ENCODE measurements around the gene NET1.
A peak's percentile ranks its signal among the peaks of the same experiment; 100 is the strongest.
"Not testable (repeated sequence)": the region's sequence is repeated elsewhere in the genome, so short reads cannot be mapped to it uniquely, and the experiment has no call there.

Gene NET1

DNA sequence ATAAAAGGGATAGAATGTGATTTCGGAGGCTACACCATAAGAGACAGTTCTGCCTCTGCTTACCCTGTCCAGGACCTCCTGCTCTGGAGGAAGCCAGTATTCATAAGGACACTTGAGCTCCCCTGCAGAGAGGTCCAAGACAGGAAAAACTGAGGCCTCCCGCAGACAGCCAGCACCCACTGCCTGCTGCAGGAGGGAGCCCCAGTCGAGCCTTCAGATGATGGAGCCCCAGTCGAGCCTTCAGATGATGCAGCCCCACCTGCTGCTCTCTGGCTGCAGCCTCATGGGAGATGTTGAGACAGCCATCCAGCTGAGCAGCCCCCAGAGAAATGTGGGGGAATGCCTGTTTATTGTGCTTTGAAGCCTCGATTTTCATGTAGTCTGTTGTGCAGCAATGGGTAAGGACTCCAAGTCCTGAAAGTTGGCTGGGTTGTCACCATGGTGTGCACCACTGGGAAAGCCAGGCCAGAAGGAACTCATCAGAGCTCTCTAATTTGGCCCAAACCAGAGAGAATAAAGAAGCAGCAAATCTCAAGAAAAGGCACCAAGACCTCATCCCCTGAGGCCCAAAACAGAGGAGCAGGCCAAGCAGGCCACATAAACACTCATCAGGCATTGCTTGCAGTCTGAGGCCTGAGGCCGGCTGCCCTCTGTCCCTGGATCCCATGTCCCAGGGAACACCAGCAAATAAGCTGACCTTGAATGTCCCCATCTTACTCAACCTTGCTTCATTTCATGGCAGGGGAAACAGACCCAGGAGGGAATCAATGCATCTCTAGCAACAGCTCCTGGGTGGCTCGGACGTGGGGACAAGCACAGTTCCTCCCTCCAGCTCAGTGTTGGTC, 56.1 kb downstream of the NET1 start:
- H3K23ac ChIP-seq (ENCODE audit: low read depth, low read length, poor library complexity) = peak overlapping the region; percentile 37
- H3K9me3 ChIP-seq (replicated peaks in 1 of 2; ENCODE audit: control insufficient read depth in 2 of 2, insufficient read depth in 1 of 2, low read depth in 1 of 2, low read length in 2 of 2) = peaks cover 7 to 10% of the 10 kb centered on the region in 2 donors
- no peaks in the 10 kb centered on the region for H3K36me3 ChIP-seq (replicated peaks in 1 of 2; ENCODE audit: control insufficient read depth in 2 of 2, insufficient read depth in 2 of 2, low read length in 2 of 2)
- no peak overlapping the region for H2BK12ac ChIP-seq (ENCODE audit: low read length)
- H2BK15ac ChIP-seq (ENCODE audit: low read length) = no peak overlapping the region
- H4K8ac ChIP-seq (ENCODE audit: low read depth, low read length) = no peak overlapping the region
- WGBS, 2 donors (ENCODE audit: extremely low coverage in 2 of 2, insufficient read length in 2 of 2, insufficient replicate concordance in 1 of 2) = no CpG with 5 or more reads among the region's 8 CpGs
- peaks cover 7 to 13% of the 10 kb centered on the region in 2 donors for H3K4me1 ChIP-seq (ENCODE audit: control insufficient read depth in 2 of 2, insufficient read depth in 1 of 2, low read depth in 1 of 2, low read length in 2 of 2)
- no peak overlapping the region for H2BK5ac ChIP-seq (ENCODE audit: low read length)
- H2BK120ac ChIP-seq (ENCODE audit: low read depth, low read length) = no peak overlapping the region
- no peak overlapping the region for H4K91ac ChIP-seq (ENCODE audit: low read depth, low read length, poor library complexity)
- no peaks in the 10 kb centered on the region for H3K79me1 ChIP-seq (ENCODE audit: low read depth, low read length)
- H3K18ac ChIP-seq (ENCODE audit: low read length) = peak overlapping the region; percentile 68
- no peak overlapping the region for H3K27ac ChIP-seq (replicated peaks; ENCODE audit: low read length)
- H3K14ac ChIP-seq (ENCODE audit: low read length) = peak overlapping the region; percentile 5
- no peak overlapping the region for H3K9ac ChIP-seq (ENCODE audit: low read depth, low read length, poor library complexity)
- H3K4me3 ChIP-seq (ENCODE audit: low read length in 2 of 2) = no peak overlapping the region
- no peak overlapping the region for H3K4ac ChIP-seq (ENCODE audit: low read length)
- peak overlapping the region; percentile 35 for H2AFZ ChIP-seq (ENCODE audit: low read length)
- no peak overlapping the region for H2AK5ac ChIP-seq (ENCODE audit: low read depth, low read length)
- no peaks in the 10 kb centered on the region for H3K27me3 ChIP-seq (ENCODE audit: control insufficient read depth in 3 of 3, insufficient read depth in 3 of 3, low read depth in 1 of 3, low read length in 3 of 3)
- no peak overlapping the region for H3K4me2 ChIP-seq (ENCODE audit: insufficient read depth, low read length, poor library complexity, severe bottlenecking)
- no peak for DNase-seq (ENCODE audit: low spot score)

DNA sequence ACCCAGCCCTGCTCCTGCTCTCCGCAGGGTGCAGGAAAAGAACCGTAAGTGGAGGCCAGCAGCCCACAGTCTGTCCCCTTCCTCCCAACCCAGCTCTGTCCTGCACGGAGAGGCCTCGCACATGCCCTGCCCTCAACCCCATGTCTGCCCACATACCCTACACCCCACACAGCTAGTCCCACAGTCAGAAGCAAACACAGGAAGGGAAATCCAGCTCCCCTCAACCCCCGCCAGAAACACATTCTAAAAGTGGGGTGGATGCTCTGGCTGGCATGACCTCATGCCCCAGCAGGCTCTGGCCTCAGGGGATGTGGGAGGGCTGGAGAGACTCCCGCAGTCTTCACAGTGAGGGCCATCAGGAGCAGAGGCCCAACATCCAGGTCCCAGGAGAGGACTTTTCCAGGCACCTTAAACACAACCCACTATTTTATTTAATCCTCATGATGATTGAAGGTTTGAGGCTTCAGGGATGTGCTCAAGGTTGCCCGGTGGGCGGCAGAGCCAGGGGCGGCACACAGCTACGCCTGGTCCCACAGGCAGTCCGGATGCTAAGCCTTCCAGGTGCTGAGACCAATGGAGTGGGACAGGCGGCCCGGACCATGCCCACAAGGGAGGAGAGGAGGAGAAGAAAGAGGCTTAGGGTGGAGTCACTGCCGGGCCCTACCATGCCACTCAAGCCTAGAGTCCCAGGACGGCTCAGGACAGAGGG, 57.1 kb downstream of the NET1 start:
- no peak overlapping the region for H2BK12ac ChIP-seq (ENCODE audit: low read length)
- H2AFZ ChIP-seq (ENCODE audit: low read length) = peak overlapping the region; percentile 35
- H3K27me3 ChIP-seq (ENCODE audit: control insufficient read depth in 3 of 3, insufficient read depth in 3 of 3, low read depth in 1 of 3, low read length in 3 of 3) = no peaks in the 10 kb centered on the region
- no peak overlapping the region for H3K4ac ChIP-seq (ENCODE audit: low read length)
- peak overlapping the region; percentile 37 for H3K23ac ChIP-seq (ENCODE audit: low read depth, low read length, poor library complexity)
- DNase-seq (ENCODE audit: low spot score) = no peak
- no peaks in the 10 kb centered on the region for H3K36me3 ChIP-seq (replicated peaks in 1 of 2; ENCODE audit: control insufficient read depth in 2 of 2, insufficient read depth in 2 of 2, low read length in 2 of 2)
- no peak overlapping the region for H2BK120ac ChIP-seq (ENCODE audit: low read depth, low read length)
- H3K4me2 ChIP-seq (ENCODE audit: insufficient read depth, low read length, poor library complexity, severe bottlenecking) = no peak overlapping the region
- no peak overlapping the region for H4K91ac ChIP-seq (ENCODE audit: low read depth, low read length, poor library complexity)
- WGBS, 2 donors (ENCODE audit: extremely low coverage in 2 of 2, insufficient read length in 2 of 2, insufficient replicate concordance in 1 of 2) = no CpG with 5 or more reads among the region's 15 CpGs
- H4K8ac ChIP-seq (ENCODE audit: low read depth, low read length) = no peak overlapping the region
- peak overlapping the region; percentile 83 for H2BK15ac ChIP-seq (ENCODE audit: low read length)
- peak overlapping the region; percentile 82 for H2AK5ac ChIP-seq (ENCODE audit: low read depth, low read length)
- no peak overlapping the region for H2BK5ac ChIP-seq (ENCODE audit: low read length)
- no peak overlapping the region for H3K9ac ChIP-seq (ENCODE audit: low read depth, low read length, poor library complexity)
- H3K4me1 ChIP-seq (ENCODE audit: control insufficient read depth in 2 of 2, insufficient read depth in 1 of 2, low read depth in 1 of 2, low read length in 2 of 2) = peaks cover 7 to 13% of the 10 kb centered on the region in 2 donors
- H3K14ac ChIP-seq (ENCODE audit: low read length) = peak overlapping the region; percentile 9
- H3K27ac ChIP-seq (replicated peaks; ENCODE audit: low read length) = no peak overlapping the region
- peaks cover 5 to 9% of the 10 kb centered on the region in 2 donors for H3K9me3 ChIP-seq (replicated peaks in 1 of 2; ENCODE audit: control insufficient read depth in 2 of 2, insufficient read depth in 1 of 2, low read depth in 1 of 2, low read length in 2 of 2)
- H3K18ac ChIP-seq (ENCODE audit: low read length) = peak overlapping the region; percentile 57
- no peaks in the 10 kb centered on the region for H3K79me1 ChIP-seq (ENCODE audit: low read depth, low read length)
- peak overlapping the region in 1 of 2 donors; percentile 47 for H3K4me3 ChIP-seq (ENCODE audit: low read length in 2 of 2)

DNA sequence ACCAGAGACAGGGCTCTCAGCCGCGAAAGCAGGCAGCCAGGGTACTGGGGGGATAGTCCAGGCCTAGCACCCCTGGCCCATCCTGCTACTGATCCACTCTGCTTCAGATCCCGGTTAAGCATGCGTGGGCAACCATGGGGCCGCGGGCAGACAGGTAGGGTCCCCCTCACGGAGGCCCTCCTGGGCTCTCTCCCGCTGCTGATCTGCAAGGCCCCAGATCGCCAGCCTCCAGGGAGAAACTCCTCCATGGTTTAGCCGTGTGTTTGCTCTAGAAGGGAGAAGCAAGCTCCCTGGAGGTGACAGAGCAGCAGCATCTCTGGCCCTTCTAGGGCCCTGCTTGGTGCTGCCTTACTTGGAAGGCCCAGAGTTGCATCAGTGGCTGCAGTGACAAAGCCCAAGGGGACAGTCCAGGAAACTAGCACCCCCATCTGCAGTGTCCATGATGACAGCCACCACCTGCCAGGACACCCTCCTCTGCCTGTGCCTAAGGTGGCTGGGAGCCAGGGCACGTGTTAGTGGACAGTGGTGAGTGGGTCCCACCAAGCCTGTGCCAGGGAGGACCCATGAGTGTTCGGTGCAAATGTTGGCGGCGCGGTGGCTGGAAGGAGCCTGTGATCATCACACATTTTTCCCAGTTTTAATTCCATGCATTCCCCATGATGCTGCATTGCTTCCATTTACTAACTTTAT, 57.9 kb downstream of the NET1 start:
- Histone ChIP-seq H3K4me2 (ENCODE audit: insufficient read depth, low read length, poor library complexity, severe bottlenecking) (no peak overlapping the region), H3K27ac (replicated peaks; ENCODE audit: low read length) (no peak overlapping the region), H2BK15ac (ENCODE audit: low read length) (peak overlapping the region; percentile 38), H3K4me1 (ENCODE audit: control insufficient read depth in 2 of 2, insufficient read depth in 1 of 2, low read depth in 1 of 2, low read length in 2 of 2) (peaks cover 7 to 13% of the 10 kb centered on the region in 2 donors), H3K23ac (ENCODE audit: low read depth, low read length, poor library complexity) (peak overlapping the region; percentile 55), H3K4ac (ENCODE audit: low read length) (no peak overlapping the region), H2AFZ (ENCODE audit: low read length) (no peak overlapping the region), H2BK5ac (ENCODE audit: low read length) (peak overlapping the region; percentile 71), H3K36me3 (replicated peaks in 1 of 2; ENCODE audit: control insufficient read depth in 2 of 2, insufficient read depth in 2 of 2, low read length in 2 of 2) (no peaks in the 10 kb centered on the region), H4K8ac (ENCODE audit: low read depth, low read length) (no peak overlapping the region), H3K9me3 (replicated peaks in 1 of 2; ENCODE audit: control insufficient read depth in 2 of 2, insufficient read depth in 1 of 2, low read depth in 1 of 2, low read length in 2 of 2) (peaks cover 5 to 6% of the 10 kb centered on the region in 2 donors), H3K79me1 (ENCODE audit: low read depth, low read length) (no peaks in the 10 kb centered on the region), H3K18ac (ENCODE audit: low read length) (peak overlapping the region; percentile 27), H4K91ac (ENCODE audit: low read depth, low read length, poor library complexity) (no peak overlapping the region), H2BK12ac (ENCODE audit: low read length) (no peak overlapping the region), H2AK5ac (ENCODE audit: low read depth, low read length) (no peak overlapping the region), H3K27me3 (ENCODE audit: control insufficient read depth in 3 of 3, insufficient read depth in 3 of 3, low read depth in 1 of 3, low read length in 3 of 3) (no peaks in the 10 kb centered on the region), H3K9ac (ENCODE audit: low read depth, low read length, poor library complexity) (no peak overlapping the region), H2BK120ac (ENCODE audit: low read depth, low read length) (no peak overlapping the region), H3K4me3 (ENCODE audit: low read length in 2 of 2) (no peak overlapping the region), H3K14ac (ENCODE audit: low read length) (no peak overlapping the region)
- DNase-seq (ENCODE audit: low spot score) = no peak
- WGBS, 2 donors (ENCODE audit: extremely low coverage in 2 of 2, insufficient read length in 2 of 2, insufficient replicate concordance in 1 of 2) = no CpG with 5 or more reads among the region's 15 CpGs

DNA sequence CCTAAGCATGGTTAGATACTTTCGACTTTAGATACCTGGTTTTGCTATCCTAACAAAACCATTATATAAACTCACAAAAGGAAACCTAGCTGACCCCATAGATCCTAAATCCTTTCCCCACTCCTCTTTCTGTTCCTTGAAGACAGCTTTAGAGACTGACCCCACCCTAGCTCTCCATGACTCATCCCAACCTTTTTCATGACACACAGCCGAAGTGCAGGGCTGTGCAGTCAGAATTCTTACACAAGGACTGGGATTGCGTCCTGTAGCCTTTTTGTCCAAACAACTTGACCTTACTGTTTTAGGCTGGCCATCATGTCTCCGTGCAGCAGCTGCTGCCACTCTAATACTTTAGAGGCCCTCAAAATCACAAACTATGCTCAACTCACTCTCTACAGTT, 62.3 kb downstream of the NET1 start:
- not testable (repeated sequence) for H3K79me1 ChIP-seq (ENCODE audit: low read depth, low read length); H3K4me2 ChIP-seq (ENCODE audit: insufficient read depth, low read length, poor library complexity, severe bottlenecking); H3K23ac ChIP-seq (ENCODE audit: low read depth, low read length, poor library complexity); H3K4me3 ChIP-seq (ENCODE audit: low read length in 2 of 2); H3K27me3 ChIP-seq (ENCODE audit: control insufficient read depth in 3 of 3, insufficient read depth in 3 of 3, low read depth in 1 of 3, low read length in 3 of 3); H2AK5ac ChIP-seq (ENCODE audit: low read depth, low read length); H2BK12ac ChIP-seq (ENCODE audit: low read length); DNase-seq (ENCODE audit: low spot score); H3K4me1 ChIP-seq (ENCODE audit: control insufficient read depth in 2 of 2, insufficient read depth in 1 of 2, low read depth in 1 of 2, low read length in 2 of 2); H4K91ac ChIP-seq (ENCODE audit: low read depth, low read length, poor library complexity); H2AFZ ChIP-seq (ENCODE audit: low read length); H2BK15ac ChIP-seq (ENCODE audit: low read length); H3K18ac ChIP-seq (ENCODE audit: low read length); H3K14ac ChIP-seq (ENCODE audit: low read length); H2BK120ac ChIP-seq (ENCODE audit: low read depth, low read length); H3K36me3 ChIP-seq (replicated peaks in 1 of 2; ENCODE audit: control insufficient read depth in 2 of 2, insufficient read depth in 2 of 2, low read length in 2 of 2); H3K9me3 ChIP-seq (replicated peaks in 1 of 2; ENCODE audit: control insufficient read depth in 2 of 2, insufficient read depth in 1 of 2, low read depth in 1 of 2, low read length in 2 of 2); H2BK5ac ChIP-seq (ENCODE audit: low read length); H3K9ac ChIP-seq (ENCODE audit: low read depth, low read length, poor library complexity); H4K8ac ChIP-seq (ENCODE audit: low read depth, low read length); H3K4ac ChIP-seq (ENCODE audit: low read length); H3K27ac ChIP-seq (replicated peaks; ENCODE audit: low read length)
- WGBS, 2 donors (ENCODE audit: extremely low coverage in 2 of 2, insufficient read length in 2 of 2, insufficient replicate concordance in 1 of 2) = no CpG with 5 or more reads among the region's 4 CpGs

All from neuronal stem cell (in vitro differentiated cells).